ENCODE measurements around the gene SENP7.

DNA sequence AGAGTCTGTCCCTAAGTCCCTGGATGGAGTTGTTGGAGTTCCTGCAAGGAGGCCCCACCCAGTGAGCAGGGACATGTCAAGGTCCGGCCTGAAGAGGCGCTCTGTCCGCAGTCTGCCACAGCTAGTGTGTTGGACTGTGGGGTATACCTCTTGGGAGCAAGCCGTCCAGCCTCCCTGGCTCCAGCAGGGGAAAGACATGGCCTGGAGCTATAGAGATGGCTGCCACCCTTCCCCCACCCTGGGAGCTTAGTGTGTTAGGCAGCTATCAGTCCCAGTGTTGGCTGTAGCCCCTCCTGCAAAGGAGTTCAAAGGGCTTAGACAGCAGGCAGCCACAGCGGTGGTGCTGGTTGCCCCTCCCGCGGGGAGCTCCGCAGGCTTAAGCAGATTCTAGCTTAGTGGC is 212.9 kb downstream of the SENP7 start:
- TF ChIP-seq PPARA (CRISPR knock-in tag; IDR thresholded peaks at IDR 0.05; ENCODE audit: borderline replicate concordance) (no peak), TCF4 (CRISPR knock-in tag; IDR thresholded peaks at IDR 0.05; ENCODE audit: borderline replicate concordance) (no peak), ISL1 (CRISPR knock-in tag; IDR thresholded peaks at IDR 0.05) (no peak), ZNF565 (CRISPR knock-in tag; conservative IDR thresholded peaks at IDR 0.05; ENCODE audit: low read depth) (no peak), ZFP30 (CRISPR knock-in tag; IDR thresholded peaks at IDR 0.05) (no peak), RARB (CRISPR knock-in tag; IDR thresholded peaks at IDR 0.05) (no peak), ZC3H10 (CRISPR knock-in tag; IDR thresholded peaks at IDR 0.05) (no peak), ZFP3 (CRISPR knock-in tag; IDR thresholded peaks at IDR 0.05) (no peak)
- TF ChIP-seq, protein P1, sequence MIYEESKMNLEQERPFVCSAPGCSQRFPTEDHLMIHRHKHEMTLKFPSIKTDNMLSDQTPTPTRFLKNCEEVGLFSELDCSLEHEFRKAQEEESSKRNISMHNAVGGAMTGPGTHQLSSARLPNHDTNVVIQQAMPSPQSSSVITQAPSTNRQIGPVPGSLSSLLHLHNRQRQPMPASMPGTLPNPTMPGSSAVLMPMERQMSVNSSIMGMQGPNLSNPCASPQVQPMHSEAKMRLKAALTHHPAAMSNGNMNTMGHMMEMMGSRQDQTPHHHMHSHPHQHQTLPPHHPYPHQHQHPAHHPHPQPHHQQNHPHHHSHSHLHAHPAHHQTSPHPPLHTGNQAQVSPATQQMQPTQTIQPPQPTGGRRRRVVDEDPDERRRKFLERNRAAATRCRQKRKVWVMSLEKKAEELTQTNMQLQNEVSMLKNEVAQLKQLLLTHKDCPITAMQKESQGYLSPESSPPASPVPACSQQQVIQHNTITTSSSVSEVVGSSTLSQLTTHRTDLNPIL (CRISPR knock-in tag; IDR thresholded peaks at IDR 0.05; ENCODE audit: low read depth) = no peak
- TF ChIP-seq, protein P2, sequence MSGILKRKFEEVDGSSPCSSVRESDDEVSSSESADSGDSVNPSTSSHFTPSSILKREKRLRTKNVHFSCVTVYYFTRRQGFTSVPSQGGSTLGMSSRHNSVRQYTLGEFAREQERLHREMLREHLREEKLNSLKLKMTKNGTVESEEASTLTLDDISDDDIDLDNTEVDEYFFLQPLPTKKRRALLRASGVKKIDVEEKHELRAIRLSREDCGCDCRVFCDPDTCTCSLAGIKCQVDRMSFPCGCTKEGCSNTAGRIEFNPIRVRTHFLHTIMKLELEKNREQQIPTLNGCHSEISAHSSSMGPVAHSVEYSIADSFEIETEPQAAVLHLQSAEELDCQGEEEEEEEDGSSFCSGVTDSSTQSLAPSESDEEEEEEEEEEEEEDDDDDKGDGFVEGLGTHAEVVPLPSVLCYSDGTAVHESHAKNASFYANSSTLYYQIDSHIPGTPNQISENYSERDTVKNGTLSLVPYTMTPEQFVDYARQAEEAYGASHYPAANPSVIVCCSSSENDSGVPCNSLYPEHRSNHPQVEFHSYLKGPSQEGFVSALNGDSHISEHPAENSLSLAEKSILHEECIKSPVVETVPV (CRISPR knock-in tag; IDR thresholded peaks at IDR 0.05) = no peak
- TF ChIP-seq, protein P3, sequence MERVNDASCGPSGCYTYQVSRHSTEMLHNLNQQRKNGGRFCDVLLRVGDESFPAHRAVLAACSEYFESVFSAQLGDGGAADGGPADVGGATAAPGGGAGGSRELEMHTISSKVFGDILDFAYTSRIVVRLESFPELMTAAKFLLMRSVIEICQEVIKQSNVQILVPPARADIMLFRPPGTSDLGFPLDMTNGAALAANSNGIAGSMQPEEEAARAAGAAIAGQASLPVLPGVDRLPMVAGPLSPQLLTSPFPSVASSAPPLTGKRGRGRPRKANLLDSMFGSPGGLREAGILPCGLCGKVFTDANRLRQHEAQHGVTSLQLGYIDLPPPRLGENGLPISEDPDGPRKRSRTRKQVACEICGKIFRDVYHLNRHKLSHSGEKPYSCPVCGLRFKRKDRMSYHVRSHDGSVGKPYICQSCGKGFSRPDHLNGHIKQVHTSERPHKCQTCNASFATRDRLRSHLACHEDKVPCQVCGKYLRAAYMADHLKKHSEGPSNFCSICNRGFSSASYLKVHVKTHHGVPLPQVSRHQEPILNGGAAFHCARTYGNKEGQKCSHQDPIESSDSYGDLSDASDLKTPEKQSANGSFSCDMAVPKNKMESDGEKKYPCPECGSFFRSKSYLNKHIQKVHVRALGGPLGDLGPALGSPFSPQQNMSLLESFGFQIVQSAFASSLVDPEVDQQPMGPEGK (CRISPR knock-in tag; IDR thresholded peaks at IDR 0.05; ENCODE audit: borderline replicate concordance) = no peak
- TF ChIP-seq, protein P4, sequence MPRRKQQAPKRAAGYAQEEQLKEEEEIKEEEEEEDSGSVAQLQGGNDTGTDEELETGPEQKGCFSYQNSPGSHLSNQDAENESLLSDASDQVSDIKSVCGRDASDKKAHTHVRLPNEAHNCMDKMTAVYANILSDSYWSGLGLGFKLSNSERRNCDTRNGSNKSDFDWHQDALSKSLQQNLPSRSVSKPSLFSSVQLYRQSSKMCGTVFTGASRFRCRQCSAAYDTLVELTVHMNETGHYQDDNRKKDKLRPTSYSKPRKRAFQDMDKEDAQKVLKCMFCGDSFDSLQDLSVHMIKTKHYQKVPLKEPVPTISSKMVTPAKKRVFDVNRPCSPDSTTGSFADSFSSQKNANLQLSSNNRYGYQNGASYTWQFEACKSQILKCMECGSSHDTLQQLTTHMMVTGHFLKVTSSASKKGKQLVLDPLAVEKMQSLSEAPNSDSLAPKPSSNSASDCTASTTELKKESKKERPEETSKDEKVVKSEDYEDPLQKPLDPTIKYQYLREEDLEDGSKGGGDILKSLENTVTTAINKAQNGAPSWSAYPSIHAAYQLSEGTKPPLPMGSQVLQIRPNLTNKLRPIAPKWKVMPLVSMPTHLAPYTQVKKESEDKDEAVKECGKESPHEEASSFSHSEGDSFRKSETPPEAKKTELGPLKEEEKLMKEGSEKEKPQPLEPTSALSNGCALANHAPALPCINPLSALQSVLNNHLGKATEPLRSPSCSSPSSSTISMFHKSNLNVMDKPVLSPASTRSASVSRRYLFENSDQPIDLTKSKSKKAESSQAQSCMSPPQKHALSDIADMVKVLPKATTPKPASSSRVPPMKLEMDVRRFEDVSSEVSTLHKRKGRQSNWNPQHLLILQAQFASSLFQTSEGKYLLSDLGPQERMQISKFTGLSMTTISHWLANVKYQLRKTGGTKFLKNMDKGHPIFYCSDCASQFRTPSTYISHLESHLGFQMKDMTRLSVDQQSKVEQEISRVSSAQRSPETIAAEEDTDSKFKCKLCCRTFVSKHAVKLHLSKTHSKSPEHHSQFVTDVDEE (CRISPR knock-in tag; IDR thresholded peaks at IDR 0.05) = no peak

Measured in SK-N-SH treated with all-trans-retinoic acid at 6 μM for 48 hours (cell line).